ENCODE data around the gene NXPE2.

GRCh38 chr11:114651145-114651718 is 27.1 kb upstream of the NXPE2 start:
- TF ChIP-seq POLR2A (IDR thresholded peaks at IDR 0.05; ENCODE audit: low read depth, low read length) (no peak), TAF1 (IDR thresholded peaks at IDR 0.05; ENCODE audit: borderline replicate concordance, low read depth, low read length) (no peak), POLR2AphosphoS5 (IDR thresholded peaks at IDR 0.05; ENCODE audit: low read depth, low read length) (no peak)
